Hepatocyte (in vitro differentiated cells): ENCODE data around the gene SND1.

Experiments used
- CTCF ChIP-seq: fragments of 200-600 bp; sonication (generic); IDR thresholded peaks from 2 replicates; pipeline ENCODE4 v1.5.1; 2016; ENCODE audit warnings: antibody characterized with exemption, mild to moderate bottlenecking; ENCODE audit not compliant: poor library complexity
- EZH2 ChIP-seq: fragments of 200-600 bp; sonication (generic); IDR thresholded peaks from 2 replicates; pipeline ENCODE4 v1.6.1; 2016; ENCODE audit warnings: antibody characterized with exemption, mild to moderate bottlenecking, borderline replicate concordance
- EZH2phosphoT487 ChIP-seq: fragments of 200-600 bp; sonication (generic); IDR thresholded peaks from one replicate; pipeline ENCODE4 v1.6.1; 2018; ENCODE audit warnings: antibody characterized with exemption, mild to moderate bottlenecking, low read depth, moderate library complexity; ENCODE audit not compliant: unreplicated experiment, severe bottlenecking

GRCh38 chr7:128060018-128060417, 408.0 kb downstream of the SND1 start:
- TF ChIP-seq EZH2 (no peak), CTCF (no peak), EZH2phosphoT487 (no peak)
